ENCODE measurements around the gene SHANK3.

DNA sequence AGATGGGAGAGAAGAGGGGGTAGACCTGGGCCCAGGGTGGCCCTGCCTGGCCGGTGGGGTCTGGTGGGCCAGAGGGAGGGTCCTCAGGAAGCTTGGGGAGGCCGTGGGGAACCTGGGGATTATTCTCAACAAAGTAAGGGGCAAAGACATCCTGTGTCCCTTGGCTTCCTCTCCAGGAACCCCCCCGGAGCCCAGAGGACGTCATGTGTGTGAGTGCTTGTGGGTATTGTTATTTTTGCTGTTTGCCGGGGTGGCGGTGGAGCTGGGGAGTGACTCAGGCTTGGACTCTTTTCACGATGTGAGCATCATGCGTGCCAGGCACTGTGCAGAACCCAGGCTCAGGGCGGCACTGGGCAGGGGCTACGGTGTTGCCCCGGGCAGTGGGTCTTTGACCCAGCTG lies 982 bp upstream of the SHANK3 start:
- TF ChIP-seq, protein P1, sequence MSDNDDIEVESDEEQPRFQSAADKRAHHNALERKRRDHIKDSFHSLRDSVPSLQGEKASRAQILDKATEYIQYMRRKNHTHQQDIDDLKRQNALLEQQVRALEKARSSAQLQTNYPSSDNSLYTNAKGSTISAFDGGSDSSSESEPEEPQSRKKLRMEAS (IDR thresholded peaks at IDR 0.05; ENCODE audit: insufficient read depth, insufficient read length) = no peak
- peak; percentile 27 for TF ChIP-seq POLR2AphosphoS5 (IDR thresholded peaks at IDR 0.05; ENCODE audit: insufficient read depth, low read depth, low read length)
- TF ChIP-seq, protein P2, sequence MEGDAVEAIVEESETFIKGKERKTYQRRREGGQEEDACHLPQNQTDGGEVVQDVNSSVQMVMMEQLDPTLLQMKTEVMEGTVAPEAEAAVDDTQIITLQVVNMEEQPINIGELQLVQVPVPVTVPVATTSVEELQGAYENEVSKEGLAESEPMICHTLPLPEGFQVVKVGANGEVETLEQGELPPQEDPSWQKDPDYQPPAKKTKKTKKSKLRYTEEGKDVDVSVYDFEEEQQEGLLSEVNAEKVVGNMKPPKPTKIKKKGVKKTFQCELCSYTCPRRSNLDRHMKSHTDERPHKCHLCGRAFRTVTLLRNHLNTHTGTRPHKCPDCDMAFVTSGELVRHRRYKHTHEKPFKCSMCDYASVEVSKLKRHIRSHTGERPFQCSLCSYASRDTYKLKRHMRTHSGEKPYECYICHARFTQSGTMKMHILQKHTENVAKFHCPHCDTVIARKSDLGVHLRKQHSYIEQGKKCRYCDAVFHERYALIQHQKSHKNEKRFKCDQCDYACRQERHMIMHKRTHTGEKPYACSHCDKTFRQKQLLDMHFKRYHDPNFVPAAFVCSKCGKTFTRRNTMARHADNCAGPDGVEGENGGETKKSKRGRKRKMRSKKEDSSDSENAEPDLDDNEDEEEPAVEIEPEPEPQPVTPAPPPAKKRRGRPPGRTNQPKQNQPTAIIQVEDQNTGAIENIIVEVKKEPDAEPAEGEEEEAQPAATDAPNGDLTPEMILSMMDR (IDR thresholded peaks at IDR 0.05; ENCODE audit: extremely low read depth in 1 of 2, insufficient read depth in 1 of 2, low read depth in 1 of 2, low read length in 2 of 2) = no peak
- TF ChIP-seq EZH2 (IDR thresholded peaks at IDR 0.05; ENCODE audit: borderline replicate concordance, low read depth, low read length, severe bottlenecking) = no peak
- no peak for TF ChIP-seq POLR2A (IDR thresholded peaks at IDR 0.05; ENCODE audit: low read depth, low read length)

Measured in endothelial cell of umbilical vein (primary cell).